COR-L47 (cell line): ENCODE data around the gene CCKAR.

Source experiments
- DNase-seq: peaks from one replicate; lab custom pipeline; 2025; lab: John Stamatoyannopoulos, UW

Gene CCKAR

GRCh38 chr4:26489101-26489985, 941 bp downstream of the CCKAR start:
- DNase-seq: no peak

DNA sequence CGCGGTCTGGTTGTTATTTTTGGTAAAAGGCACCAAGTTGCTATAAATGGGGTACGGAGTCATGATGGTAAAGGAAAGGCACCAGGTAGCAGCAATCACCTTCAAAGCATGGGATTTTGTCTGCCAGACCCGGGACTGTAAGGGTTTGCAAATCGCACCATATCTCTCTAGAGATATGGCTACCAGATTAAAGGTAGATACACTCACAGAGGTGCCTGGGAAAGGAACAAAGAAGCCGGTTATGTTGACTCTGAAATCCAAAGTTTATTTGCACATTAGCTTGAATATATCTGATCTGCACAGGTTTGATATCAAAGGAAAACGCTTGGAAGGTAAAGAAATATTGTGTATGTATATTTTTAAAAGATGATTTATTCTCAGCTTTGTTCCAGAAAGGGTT, 4.6 kb downstream of the CCKAR start:
- DNase-seq: no peak

GRCh38 chr4:26484516-26484915, 5.8 kb downstream of the CCKAR start:
- DNase-seq: no peak

GRCh38 chr4:26484032-26484515, 6.2 kb downstream of the CCKAR start:
- DNase-seq: no peak

- no peak for DNase-seq
These were observed 7.5 kb downstream of the CCKAR start for GRCh38 chr4:26482508-26483462.

DNA sequence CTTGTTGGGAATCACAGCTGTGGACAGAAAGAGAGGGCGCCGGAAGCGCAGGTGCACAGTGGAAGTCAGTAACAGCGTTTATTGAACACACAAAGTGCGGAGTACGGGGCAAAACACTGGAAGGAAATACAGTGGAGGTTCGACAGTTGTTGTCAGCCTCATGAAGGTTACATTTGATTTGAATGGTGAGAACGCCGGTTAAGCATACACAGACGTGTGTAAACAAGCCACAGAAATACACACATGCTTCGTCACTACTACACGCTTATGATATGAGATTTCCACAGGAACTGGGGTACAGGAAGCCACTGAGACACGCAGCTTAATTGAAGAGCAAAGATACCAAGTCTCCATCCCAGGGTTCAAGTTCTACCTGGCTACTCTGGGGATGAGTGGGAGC, 12.0 kb downstream of the CCKAR start:
- no peak for DNase-seq

GRCh38 chr4:26476545-26476944, 13.7 kb downstream of the CCKAR start:
- DNase-seq: no peak

GRCh38 chr4:26475716-26476115, 14.6 kb downstream of the CCKAR start:
- no peak for DNase-seq

DNA sequence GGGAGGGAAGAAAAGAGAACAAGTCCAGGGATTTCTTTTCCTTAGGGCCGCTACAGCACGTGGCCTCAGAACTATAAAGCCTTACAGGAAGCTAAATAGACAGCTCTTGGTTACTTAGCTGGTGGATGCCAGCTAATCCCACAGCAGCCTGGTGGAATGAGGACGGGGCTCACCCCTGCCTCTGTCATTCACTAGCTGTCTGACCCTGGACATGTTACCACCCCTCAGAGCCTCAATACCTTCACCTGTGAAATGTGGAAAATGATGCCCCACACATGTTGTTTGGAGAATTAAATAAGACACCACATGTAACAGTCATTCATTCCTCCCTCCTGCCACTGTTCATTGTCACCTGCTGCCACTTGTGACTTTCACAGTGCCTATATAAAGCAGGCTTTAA, 15.7 kb downstream of the CCKAR start:
- DNase-seq: no peak

GRCh38 chr4:26473893-26474292, 16.4 kb downstream of the CCKAR start:
- no peak for DNase-seq

- DNase-seq: no peak
These were observed 18.4 kb downstream of the CCKAR start for GRCh38 chr4:26471890-26472289.

DNA sequence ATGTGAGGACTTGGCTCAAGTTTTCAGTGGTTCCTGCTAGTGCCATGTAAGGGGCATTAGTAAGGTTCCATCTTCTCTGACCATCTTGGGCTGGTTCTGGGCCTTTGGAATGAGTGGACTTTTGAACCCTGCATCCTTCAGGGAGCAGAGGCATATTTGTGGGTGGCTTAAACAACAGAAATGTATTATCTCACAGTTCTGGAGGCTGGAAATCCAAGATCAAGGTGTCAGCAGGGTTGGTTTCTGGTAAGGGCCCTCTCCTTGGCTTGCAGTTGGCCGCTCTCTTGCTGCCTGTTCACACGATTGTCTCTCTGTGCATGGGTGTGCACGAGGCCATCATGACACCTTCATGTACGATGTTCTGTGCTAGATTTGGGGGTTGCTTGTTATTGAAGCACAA, 21.3 kb downstream of the CCKAR start:
- no peak for DNase-seq

DNA sequence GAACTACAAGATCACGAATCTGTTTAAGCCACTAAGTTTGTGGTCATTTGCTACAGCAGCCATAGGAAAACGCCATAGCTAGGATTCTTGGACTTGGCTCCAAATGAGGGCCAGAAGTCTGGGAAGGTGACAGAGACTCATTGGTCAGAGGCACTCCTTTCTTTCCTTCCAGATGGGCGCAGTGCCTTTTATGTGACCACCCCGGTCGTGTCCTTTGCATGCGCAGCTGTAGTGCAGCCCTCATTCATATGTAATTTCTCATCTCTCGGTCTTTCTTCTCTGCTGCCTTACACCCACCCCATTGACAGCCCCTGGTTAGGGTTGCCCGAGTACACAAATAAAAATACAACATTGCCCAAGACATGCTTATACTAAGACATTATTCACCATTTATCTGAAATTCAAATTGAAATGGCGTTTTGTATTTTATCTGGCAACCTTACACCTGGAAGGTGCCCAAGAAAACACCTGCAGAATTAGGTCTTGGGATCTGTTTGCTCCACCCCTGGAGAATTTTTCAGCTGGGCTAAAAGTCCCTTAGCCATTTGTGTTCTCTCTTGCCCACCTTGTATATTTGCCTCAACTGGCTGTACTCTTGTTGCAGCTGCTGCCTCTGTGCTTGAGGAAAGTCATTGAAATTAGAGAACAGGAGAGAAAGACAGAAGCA, 21.9 kb downstream of the CCKAR start:
- no peak for DNase-seq

GRCh38 chr4:26467724-26468123, 22.6 kb downstream of the CCKAR start:
- no peak for DNase-seq

DNA sequence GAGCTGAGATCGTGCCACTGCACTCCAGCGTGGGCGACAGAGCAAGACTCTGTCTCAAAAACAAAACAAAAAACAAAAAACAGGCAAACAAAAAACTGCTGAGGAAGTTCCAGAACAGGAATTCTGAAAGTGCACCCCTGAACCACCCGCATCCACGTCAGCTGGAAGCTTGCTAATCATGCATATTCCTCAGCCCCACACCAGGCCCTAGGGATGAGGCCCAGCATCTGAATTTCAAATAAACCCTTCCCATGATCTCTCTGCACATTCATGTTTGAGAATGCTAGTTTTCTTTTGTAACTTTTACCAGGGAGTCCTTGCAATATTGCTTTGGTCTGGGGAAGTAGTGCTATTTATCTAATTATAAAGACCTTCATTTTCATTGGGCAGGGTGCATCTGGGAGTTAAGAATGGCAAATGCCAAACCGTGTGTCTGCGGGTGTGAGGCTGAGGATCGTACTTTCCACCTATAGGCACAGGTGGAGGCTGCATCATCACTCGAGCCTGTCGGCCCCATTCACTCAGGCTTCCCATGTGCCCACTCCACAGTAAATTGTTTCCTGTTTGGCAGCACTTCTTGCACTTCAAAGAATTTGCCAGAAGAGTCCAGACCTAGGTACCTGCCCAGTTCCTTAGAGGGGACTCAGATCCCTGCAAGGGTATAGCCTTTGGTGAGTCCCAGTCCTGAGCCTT, 23.6 kb downstream of the CCKAR start:
- DNase-seq: no peak

GRCh38 chr4:26464420-26465095, 25.7 kb downstream of the CCKAR start:
- DNase-seq: no peak

DNA sequence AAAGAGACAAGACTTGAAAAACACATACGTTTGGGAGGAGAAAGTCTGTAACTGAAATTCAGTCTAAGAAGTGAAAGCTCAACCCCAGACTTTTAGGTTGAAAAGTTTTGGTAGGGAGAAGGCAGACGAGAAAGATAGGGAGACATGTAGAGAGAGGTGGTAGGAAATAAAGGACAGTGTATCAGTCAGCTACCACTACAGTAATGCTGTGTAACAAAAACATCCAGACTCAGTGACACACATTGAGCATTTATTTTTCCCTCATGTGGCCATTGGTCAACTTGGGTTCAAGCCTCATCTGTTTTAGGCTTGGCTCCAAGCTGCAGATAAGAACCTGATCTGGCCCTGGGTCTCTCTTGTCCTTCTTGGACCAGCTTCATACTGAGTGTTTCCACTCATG, 26.9 kb downstream of the CCKAR start:
- DNase-seq: no peak

GRCh38 chr4:26462874-26463273, 27.4 kb downstream of the CCKAR start:
- DNase-seq: no peak

DNA sequence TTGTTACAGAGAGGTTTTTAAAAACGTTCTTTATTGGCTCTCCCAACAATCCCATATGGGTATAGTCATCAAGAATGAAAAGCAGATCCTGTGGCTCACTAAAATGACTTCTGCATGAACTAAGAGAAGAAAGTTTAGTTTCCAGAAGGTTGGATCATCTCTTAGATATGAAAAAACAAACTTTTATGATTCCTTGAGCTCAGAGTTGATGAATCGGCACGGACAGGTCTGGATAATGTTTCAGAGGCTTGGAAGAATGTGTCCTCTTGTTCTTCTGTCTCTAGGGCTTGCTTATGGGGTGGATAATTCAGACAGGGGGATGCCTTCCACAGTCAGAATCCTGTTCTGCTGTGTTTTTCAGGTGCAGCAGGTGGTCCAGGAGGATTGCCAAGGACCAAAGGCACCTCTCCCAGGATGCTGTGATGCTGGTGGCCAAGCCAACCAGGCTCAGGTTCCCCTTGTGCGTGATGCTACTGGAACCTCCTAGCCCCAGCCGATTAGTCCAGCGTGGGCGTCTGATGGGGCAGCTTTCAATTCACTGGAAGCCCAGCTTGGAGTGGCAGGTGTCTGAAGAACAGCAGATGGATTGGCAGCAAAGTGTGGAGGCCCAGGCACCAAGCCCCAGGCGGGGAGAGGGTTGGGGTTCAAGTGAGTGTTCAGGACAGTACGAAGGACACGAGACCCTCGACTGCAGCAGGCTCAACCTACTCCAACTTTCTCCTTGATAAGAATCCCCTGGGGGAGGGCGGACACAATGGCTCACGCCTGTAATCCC, 30.3 kb downstream of the CCKAR start:
- DNase-seq: no peak

- DNase-seq: peak; percentile 45
These were observed 31.1 kb downstream of the CCKAR start for GRCh38 chr4:26459054-26459755.
